ENCODE results near the gene RNF208.

The RNF208 gene

GRCh38 chr9:137175345-137175961 lies 46.6 kb downstream of the RNF208 start:
- Histone ChIP-seq H3K79me2 (ENCODE audit: insufficient read depth, low read length) (no peaks in the 10 kb centered on the region), H3K4me2 (ENCODE audit: low read depth, low read length, poor library complexity, severe bottlenecking) (no peak overlapping the region), H3K9me3 (ENCODE audit: insufficient read depth, low read depth, low read length) (no peaks in the 10 kb centered on the region), H3K9me2 (replicated peaks; ENCODE audit: low read depth, low read length) (no peaks in the 10 kb centered on the region), H3K36me3 (ENCODE audit: insufficient read depth, low read length) (peaks cover 6% of the 10 kb centered on the region; the same call in 1 of the 2 replicates), H3K27me3 (ENCODE audit: insufficient read depth, low read length, poor library complexity, severe bottlenecking) (no peaks in the 10 kb centered on the region), H4K20me1 (ENCODE audit: insufficient read depth, low read length, poor library complexity, severe bottlenecking) (no peaks in the 10 kb centered on the region), H3K9ac (ENCODE audit: low read depth, low read length, poor library complexity, severe bottlenecking) (no peak overlapping the region), H3F3A (ENCODE audit: low read depth) (no peaks in the 10 kb centered on the region), H3K4me1 (ENCODE audit: insufficient read depth, low read length, poor library complexity, severe bottlenecking) (peaks cover 4% of the 10 kb centered on the region), H3K4me3 (ENCODE audit: low read length, poor library complexity, severe bottlenecking) (no peak overlapping the region), H2AFZ (ENCODE audit: low read length) (no peak overlapping the region)
- TF ChIP-seq EZH2phosphoT487 (IDR thresholded peaks at IDR 0.05; ENCODE audit: borderline replicate concordance): no peak
- TF ChIP-seq CTCF (conservative IDR thresholded peaks at IDR 0.05; ENCODE audit: low read length): no peak

GRCh38 chr9:137174722-137175293 lies 47.2 kb downstream of the RNF208 start:
- Histone ChIP-seq H2AFZ (ENCODE audit: low read length) (no peak overlapping the region), H3K36me3 (ENCODE audit: insufficient read depth, low read length) (no peaks in the 10 kb centered on the region; the same call in 1 of the 2 replicates), H3K9me3 (ENCODE audit: insufficient read depth, low read depth, low read length) (no peaks in the 10 kb centered on the region), H3K4me3 (ENCODE audit: low read length, poor library complexity, severe bottlenecking) (no peak overlapping the region), H3K79me2 (ENCODE audit: insufficient read depth, low read length) (no peaks in the 10 kb centered on the region), H3K4me1 (ENCODE audit: insufficient read depth, low read length, poor library complexity, severe bottlenecking) (peaks cover 8% of the 10 kb centered on the region), H3K9ac (ENCODE audit: low read depth, low read length, poor library complexity, severe bottlenecking) (no peak overlapping the region), H3K9me2 (replicated peaks; ENCODE audit: low read depth, low read length) (no peaks in the 10 kb centered on the region), H3F3A (ENCODE audit: low read depth) (no peaks in the 10 kb centered on the region), H3K27me3 (ENCODE audit: insufficient read depth, low read length, poor library complexity, severe bottlenecking) (no peaks in the 10 kb centered on the region), H4K20me1 (ENCODE audit: insufficient read depth, low read length, poor library complexity, severe bottlenecking) (no peaks in the 10 kb centered on the region), H3K4me2 (ENCODE audit: low read depth, low read length, poor library complexity, severe bottlenecking) (no peak overlapping the region)
- no peak for TF ChIP-seq CTCF (conservative IDR thresholded peaks at IDR 0.05; ENCODE audit: low read length)
- TF ChIP-seq EZH2phosphoT487 (IDR thresholded peaks at IDR 0.05; ENCODE audit: borderline replicate concordance): no peak

GRCh38 chr9:137173796-137174664 lies 48.0 kb downstream of the RNF208 start:
- no peak overlapping the region for H3K9ac ChIP-seq (ENCODE audit: low read depth, low read length, poor library complexity, severe bottlenecking)
- no peaks in the 10 kb centered on the region for H3K36me3 ChIP-seq (ENCODE audit: insufficient read depth, low read length)
- no peaks in the 10 kb centered on the region for H3K9me3 ChIP-seq (ENCODE audit: insufficient read depth, low read depth, low read length)
- no peaks in the 10 kb centered on the region for H3F3A ChIP-seq (ENCODE audit: low read depth)
- H3K27me3 ChIP-seq (ENCODE audit: insufficient read depth, low read length, poor library complexity, severe bottlenecking): peaks cover 6% of the 10 kb centered on the region
- H2AFZ ChIP-seq (ENCODE audit: low read length): no peak overlapping the region
- peaks cover 8% of the 10 kb centered on the region for H3K4me1 ChIP-seq (ENCODE audit: insufficient read depth, low read length, poor library complexity, severe bottlenecking)
- no peaks in the 10 kb centered on the region for H3K9me2 ChIP-seq (replicated peaks; ENCODE audit: low read depth, low read length)
- no peak overlapping the region for H3K4me3 ChIP-seq (ENCODE audit: low read length, poor library complexity, severe bottlenecking)
- H3K79me2 ChIP-seq (ENCODE audit: insufficient read depth, low read length): no peaks in the 10 kb centered on the region
- no peaks in the 10 kb centered on the region for H4K20me1 ChIP-seq (ENCODE audit: insufficient read depth, low read length, poor library complexity, severe bottlenecking)
- TF ChIP-seq CTCF (conservative IDR thresholded peaks at IDR 0.05; ENCODE audit: low read length) (no peak), EZH2phosphoT487 (IDR thresholded peaks at IDR 0.05; ENCODE audit: borderline replicate concordance) (no peak)
- H3K4me2 ChIP-seq (ENCODE audit: low read depth, low read length, poor library complexity, severe bottlenecking): no peak overlapping the region
